ENCODE measurements around the gene TNNT1.
"Not testable (repeated sequence)": the region's sequence is repeated elsewhere in the genome, so short reads cannot be mapped to it uniquely, and the experiment has no call there.

Gene TNNT1, protein sequence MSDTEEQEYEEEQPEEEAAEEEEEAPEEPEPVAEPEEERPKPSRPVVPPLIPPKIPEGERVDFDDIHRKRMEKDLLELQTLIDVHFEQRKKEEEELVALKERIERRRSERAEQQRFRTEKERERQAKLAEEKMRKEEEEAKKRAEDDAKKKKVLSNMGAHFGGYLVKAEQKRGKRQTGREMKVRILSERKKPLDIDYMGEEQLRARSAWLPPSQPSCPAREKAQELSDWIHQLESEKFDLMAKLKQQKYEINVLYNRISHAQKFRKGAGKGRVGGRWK

GRCh38 chr19:55149078-55150003 lies at the start of gene TNNT1:
TSS of gene TNNT1 (minus strand) at chr19:55149206. CDS start at chr19:55147157, 2,049 bp downstream.
- no peak for DNase-seq

DNA sequence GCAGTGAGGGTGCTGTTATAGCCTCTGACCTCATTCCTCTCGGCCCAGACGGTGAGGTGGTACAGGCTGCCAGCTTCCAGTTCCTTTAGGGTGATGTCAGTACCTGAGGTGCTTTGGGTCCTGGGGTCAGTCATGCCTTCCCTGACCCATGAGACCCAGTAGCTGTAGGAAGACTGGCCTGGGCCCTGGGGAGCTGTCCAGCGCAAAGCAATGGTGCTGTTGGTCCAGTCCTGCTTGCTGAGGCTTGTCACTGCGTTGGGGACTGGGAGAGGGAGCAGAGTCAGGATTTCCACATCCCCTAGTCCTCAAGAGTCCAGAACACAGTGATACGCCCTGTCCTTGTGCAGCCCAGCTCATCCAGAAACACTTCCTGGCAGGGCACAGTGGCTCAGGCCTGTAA lies 49.6 kb upstream of the TNNT1 start:
- no peak for DNase-seq

DNA sequence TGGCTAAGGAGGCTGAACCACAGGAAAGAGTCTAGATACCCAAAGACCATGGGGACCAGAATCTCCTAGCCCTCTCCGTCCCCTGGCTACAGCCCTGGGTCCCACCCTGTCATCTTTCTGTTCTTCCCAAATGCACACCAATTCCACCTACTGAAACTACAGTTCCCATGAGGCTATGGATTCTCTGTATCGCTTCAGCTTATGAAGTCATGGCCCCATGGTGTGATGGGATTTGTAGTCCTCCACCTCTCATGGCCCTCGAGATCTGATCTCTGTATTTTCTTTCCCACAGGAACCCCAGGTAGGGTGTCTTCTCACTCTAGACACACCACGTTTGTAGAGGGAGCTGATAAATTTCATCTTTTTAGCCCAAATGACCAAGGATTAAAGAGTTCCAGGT lies 48.5 kb upstream of the TNNT1 start:
- no peak for DNase-seq

- no peak for DNase-seq
Measured at GRCh38 chr19:55196803-55197202, 47.8 kb upstream of the TNNT1 start.

- DNase-seq, result no peak
Measured at GRCh38 chr19:55193481-55193880, 44.5 kb upstream of the TNNT1 start.

DNA sequence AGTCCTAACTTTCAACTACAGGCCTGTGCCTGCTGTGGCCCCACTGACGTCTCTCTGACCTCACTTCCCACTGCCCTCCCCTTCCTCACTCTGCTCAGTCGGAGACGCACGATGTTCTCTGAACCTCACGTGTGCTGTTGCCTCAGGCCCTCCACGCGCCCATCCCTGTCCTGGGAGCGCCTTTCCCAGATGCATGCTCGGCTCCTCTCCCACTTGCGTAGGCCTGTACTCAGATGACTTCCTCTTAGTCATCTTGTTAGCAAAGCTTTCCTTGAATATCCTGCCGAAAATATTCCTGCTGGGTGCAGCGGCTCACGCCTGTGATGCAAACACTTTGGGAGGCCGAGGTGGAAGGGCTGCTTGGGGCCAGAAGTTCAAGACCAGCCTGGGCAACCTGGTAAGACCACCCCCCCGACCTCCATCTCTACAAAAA lies 40.4 kb upstream of the TNNT1 start:
- peak; percentile 98 for DNase-seq

GRCh38 chr19:55188625-55189024 lies 39.6 kb upstream of the TNNT1 start:
- no peak for DNase-seq

GRCh38 chr19:55186080-55186479 lies 37.1 kb upstream of the TNNT1 start:
- no peak for DNase-seq

- DNase-seq, result no peak
Measured at GRCh38 chr19:55181740-55182139, 32.7 kb upstream of the TNNT1 start.

- DNase-seq, result no peak
Measured at GRCh38 chr19:55179606-55180484, 30.8 kb upstream of the TNNT1 start, which contains the start of gene SYT5. TSS of gene SYT5 (minus strand) at chr19:55180289. CDS start at chr19:55179041, 1,248 bp downstream.

GRCh38 chr19:55178781-55179599 lies 30.0 kb upstream of the TNNT1 start:
- peak; percentile 50 for DNase-seq

- no peak for DNase-seq
Measured at GRCh38 chr19:55176076-55176475, 27.1 kb upstream of the TNNT1 start.

GRCh38 chr19:55175117-55175867 lies 26.3 kb upstream of the TNNT1 start:
- DNase-seq, result no peak

DNA sequence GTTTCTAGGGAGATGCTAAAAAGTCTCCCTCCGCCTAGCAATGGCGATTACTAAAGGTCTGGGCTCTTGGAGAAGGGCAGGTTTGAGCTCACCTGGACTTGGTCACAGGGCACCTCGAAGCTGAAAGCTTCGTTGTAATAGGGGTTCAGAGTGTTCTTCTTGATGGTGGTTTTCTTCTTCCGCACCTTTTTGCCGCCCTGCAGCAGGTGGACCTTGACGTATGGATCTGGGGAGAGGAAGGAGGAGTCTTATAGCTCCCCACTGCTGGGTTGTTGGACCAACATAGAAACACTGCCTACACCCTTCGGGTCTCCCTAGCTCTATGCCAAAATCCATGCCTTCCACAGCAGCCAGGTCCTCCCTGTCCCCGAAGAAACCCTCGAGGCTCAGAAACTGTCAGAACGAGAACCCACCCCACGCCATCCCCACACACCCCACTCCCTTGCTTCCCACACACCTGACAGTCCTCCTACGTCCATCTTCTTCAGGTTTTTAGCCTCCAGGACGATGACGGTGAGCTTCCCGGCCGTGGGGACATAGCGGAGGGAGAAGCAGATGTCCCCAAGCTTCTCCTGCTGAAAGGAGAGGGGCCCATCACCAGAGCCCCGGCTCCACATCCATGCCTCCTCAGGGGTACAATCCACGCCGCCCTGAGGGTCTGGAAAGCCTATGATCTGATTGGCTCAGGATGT lies 25.6 kb upstream of the TNNT1 start:
- DNase-seq, result no peak

DNA sequence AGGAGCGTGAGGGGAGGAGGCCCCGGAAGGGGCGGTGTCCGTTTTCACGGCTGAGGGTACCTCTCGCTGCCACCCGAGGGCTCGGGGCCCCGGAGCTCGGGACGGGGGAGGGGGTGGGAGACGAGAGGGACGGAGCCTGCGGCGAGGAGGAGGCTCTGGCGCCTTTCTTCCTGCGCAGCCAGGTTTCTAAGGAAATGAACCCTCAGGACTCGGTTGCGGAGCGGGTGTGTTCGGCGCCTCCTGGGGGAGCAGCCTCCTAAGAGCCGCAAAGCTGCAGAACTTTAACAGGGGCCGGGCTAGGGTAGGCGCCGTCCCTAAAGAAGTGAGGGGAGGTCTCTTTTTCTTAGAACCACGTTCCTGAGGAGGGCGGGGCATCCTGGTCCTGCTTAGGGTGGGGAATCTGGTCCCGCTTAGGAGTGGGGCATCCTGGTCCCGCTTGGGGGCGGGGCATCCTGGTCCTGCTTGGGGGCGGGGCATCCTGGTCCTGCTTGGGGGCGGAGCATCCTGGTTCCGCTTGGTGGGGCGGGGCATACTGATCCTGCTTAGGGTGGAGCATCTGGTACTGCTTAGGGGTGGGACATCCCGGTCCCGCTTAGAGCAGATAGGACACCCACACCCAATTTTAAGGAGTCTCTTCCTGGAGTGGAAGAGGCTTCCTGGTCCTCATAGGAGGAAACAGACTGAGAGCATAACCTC lies 24.9 kb upstream of the TNNT1 start:
- peak; percentile 72 for DNase-seq

GRCh38 chr19:55173186-55173713 lies 24.2 kb upstream of the TNNT1 start:
- DNase-seq, result no peak

DNA sequence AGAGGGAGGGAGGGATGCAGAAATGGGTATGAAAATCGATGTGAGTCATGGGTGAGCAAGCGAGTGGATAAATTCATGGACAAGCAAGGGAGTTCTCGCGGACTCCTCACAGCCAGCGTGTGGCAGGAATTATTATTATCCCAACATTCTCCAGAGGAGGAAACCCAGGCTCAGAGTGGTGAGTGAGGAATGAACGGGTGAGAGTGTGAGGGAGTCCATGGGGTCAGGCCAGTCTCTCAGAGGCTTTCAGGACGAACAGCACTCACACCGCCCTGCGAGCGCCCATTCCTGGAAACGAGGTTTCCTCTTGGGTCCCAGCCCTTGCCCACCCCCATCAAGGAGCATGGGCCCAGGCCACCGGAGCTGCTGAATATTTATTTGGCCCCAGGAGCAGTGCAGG lies 23.7 kb upstream of the TNNT1 start:
- DNase-seq, result peak; percentile 76

- not testable (repeated sequence) for DNase-seq
Measured at GRCh38 chr19:55172318-55172717, 23.3 kb upstream of the TNNT1 start.

DNA sequence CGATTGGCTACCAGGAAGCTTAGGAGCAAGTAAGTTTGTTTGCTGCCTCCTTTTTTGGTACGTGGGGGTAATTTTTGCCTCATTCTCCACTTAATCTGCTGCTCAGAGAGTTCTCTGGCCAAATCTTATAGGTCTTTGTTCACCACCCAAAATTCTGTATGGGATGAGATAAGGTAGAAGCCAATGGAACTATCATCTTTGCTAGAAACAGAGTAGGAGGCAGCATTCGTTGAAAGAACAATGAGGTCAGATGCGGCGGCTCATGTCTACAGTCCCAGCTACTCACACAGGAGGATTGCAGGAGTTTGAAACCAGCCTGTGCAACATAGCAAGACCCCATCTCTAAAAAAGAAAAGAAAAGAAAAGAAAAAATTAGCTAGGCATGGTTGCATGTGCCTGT lies 22.4 kb upstream of the TNNT1 start:
- DNase-seq, result no peak

DNA sequence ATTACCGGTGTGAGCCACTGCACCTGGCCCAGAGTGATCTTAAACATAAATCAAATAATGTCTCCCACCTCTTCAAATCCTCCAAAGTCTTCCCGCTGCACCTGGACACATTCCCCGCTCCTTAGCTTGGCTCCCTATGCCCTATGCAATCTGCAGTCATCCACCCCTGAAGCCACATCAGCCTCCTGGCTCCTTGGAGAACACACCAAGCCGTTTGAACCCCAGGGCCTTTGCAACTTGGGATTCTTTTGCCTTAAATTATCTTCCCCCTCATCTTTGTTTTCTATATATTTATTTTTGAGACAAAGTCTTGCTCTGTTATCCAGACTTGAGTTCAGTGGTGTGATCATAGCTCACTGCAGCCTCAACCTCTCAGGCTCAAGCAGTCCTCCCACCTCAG lies 20.1 kb upstream of the TNNT1 start:
- DNase-seq, result no peak

Measured in HCEC 1CT (cell line).